ENCODE measurements around the gene TRIO. TPM values are rescaled to one million over a fixed set of nuclear protein-coding genes. Genes with fewer than 3 reads are reported as not detected.

TRIO gene
- total and polyA plus RNA-seq, 2 of the 8 experiments (the other 6 are each of a cell fraction or from before 2014, with no cell fraction given): 35.1 to 69.1 TPM

GRCh38 chr5:14202462-14202861 lies 59.3 kb downstream of the TRIO start (continued):
- TF ChIP-seq RAD21 (IDR thresholded peaks at IDR 0.05 in 1 of 2, conservative IDR thresholded peaks at IDR 0.05 in 1 of 2; ENCODE audit: low read depth in 2 of 2, low read length in 2 of 2): no peak
- no peak for TF ChIP-seq CTCF (IDR thresholded peaks at IDR 0.05; ENCODE audit: control extremely low read depth in 1 of 3, insufficient read depth in 1 of 3, low read depth in 1 of 3, low read length in 3 of 3)
- TF ChIP-seq GABPA (IDR thresholded peaks at IDR 0.05; ENCODE audit: borderline replicate concordance, insufficient read depth, low read length): no peak
- no peak for TF ChIP-seq SUZ12 (IDR thresholded peaks at IDR 0.05; ENCODE audit: low read length)
